Fibroblast of the aortic adventitia (primary cell): ENCODE data around the gene RNF220. TPM values are rescaled to one million over a fixed set of nuclear protein-coding genes. Genes with fewer than 3 reads are reported as not detected.
"Not testable (repeated sequence)": the region's sequence is repeated elsewhere in the genome, so short reads cannot be mapped to it uniquely, and the experiment has no call there.

Experiments used
- DNase-seq: peaks from one replicate; pipeline ENCODE4 v3.0.0-alpha.2; 2010; ENCODE audit warnings: low read depth
- H3K4me3 ChIP-seq: 2 replicates; pipeline ENCODE4 v1.5.1; 2011; ENCODE audit warnings: low read depth, mild to moderate bottlenecking, control low read depth, low read length, moderate library complexity
- CTCF ChIP-seq: IDR thresholded peaks from 2 replicates; pipeline ENCODE4 v1.5.1; 2011; ENCODE audit warnings: mild to moderate bottlenecking, low read length, control low read depth, inconsistent platforms; ENCODE audit not compliant: insufficient read depth
- total RNA-seq: library from RNA; depleted of rRNA; stranded (reverse); fragments of >200 nt; gene quantifications from 2 replicates; pipeline ENCODE4 v1.2.3, GENCODE V29; 2012; ENCODE audit warnings: low replicate concordance

RNF220 gene
- total RNA-seq, 1 donor = 51.2 TPM

DNA sequence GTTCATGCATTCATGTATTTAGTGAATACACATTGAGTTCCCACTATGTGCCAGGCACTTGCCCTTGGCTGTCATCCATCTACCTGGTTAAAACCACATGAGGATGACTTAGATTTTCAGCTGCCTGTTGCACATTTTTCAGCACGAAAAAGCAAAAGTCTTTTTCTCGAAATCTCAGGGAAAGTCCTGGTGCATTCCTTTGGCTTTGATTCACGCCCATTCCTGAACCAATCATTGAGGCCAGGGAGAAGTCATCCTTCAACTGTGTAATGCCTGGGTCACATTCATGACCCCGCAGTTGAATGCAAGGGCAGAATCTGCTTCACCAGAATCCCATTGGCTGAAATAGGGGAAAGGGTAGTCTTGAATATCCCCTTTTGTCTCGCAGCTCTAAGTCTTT is 84.4 kb downstream of the RNF220 start:
- TF ChIP-seq CTCF = no peak
- no peak for DNase-seq
- no peak overlapping the region for H3K4me3 ChIP-seq

DNA sequence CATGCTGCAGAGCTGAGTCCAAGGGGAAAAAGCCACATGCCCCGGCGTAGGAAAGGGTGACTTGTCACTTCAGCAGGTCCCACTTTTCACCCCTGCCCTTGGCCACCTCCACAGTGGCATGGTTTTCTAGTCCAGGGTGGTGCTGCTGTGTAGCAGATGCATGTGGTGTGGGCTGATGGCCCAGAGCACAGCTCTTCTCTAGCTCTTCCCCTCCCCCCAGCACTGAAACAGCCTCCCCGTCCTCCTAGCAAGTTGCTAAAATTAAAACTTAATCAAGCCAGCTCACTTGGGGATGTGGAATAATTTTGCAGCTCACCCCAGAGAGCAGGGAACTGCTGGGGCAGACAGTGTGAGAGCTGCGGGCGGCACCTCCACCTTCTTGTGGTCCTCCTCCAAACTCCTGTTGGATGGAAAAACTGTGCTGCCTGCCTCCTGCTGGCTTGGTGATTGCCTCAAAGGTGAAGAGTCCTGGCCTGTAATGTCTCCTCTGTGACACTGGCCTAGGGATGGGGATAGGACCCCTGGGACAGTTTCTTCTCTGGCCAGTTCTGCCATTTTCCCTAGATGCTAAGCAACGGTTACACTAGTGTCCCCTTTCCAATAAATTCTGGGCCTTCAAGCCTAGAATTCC is 91.6 kb downstream of the RNF220 start:
- DNase-seq = no peak
- H3K4me3 ChIP-seq = no peak overlapping the region
- no peak for TF ChIP-seq CTCF

DNA sequence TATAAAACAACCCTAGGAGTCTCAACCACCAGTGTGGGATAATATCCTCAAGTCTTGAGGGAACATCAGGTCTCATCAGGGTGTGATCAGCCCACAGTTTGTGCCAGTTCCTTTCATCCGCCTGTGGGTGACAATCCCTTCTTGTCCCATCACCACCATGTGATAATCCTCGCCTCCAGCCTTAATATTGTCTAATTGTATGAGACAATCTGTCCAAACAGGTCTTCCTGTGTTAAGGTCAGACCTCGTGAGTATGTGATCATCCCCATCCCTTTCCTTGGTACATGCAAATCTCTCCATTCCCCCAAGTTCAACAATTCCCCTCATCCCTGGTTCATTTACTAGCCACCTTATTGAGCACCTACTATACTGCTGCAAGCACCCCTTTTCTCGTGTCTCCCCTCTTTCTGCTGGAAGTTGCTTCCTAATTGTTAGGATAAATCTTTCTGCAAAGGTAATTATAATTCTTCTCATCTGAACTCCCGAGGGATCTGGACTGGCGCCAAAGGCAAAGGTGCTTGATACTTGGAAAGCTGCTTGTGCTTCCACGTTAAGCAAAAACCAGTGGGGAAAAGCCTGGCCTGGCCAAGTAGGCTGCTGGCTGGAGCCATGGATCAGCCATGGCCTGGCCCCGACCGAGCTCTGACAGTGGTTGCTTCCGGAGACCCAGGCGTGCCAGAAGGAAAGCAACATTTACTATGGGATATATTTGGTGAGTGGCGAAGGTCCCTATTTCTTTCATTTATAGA is 92.5 kb downstream of the RNF220 start:
- H3K4me3 ChIP-seq = no peak overlapping the region
- no peak for DNase-seq
- no peak for TF ChIP-seq CTCF

DNA sequence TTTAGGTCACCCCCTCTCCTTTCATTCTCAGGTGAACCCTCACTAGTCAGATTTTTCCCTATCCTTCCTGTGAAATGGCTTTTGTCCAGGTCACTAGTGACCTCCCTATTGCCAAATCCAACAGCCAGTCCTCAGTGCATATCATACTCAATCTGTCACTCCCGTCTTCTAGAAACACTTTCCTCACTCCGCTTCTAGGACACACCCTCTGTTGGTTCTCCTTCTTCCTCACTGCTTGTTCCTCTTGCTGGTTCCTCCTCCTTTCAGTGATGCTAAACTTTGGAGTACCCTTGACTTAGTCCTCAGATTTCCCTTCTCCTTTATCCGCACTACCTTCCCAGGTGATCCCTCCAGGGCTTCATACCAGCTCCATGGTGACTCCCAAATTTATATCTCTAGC is 94.3 kb downstream of the RNF220 start:
- H3K4me3 ChIP-seq = no peak overlapping the region
- no peak for TF ChIP-seq CTCF
- DNase-seq = no peak

GRCh38 chr1:44500181-44501046 is 95.4 kb downstream of the RNF220 start:
- no peak for DNase-seq
- peak; percentile 26 for TF ChIP-seq CTCF
- H3K4me3 ChIP-seq = no peak overlapping the region

DNA sequence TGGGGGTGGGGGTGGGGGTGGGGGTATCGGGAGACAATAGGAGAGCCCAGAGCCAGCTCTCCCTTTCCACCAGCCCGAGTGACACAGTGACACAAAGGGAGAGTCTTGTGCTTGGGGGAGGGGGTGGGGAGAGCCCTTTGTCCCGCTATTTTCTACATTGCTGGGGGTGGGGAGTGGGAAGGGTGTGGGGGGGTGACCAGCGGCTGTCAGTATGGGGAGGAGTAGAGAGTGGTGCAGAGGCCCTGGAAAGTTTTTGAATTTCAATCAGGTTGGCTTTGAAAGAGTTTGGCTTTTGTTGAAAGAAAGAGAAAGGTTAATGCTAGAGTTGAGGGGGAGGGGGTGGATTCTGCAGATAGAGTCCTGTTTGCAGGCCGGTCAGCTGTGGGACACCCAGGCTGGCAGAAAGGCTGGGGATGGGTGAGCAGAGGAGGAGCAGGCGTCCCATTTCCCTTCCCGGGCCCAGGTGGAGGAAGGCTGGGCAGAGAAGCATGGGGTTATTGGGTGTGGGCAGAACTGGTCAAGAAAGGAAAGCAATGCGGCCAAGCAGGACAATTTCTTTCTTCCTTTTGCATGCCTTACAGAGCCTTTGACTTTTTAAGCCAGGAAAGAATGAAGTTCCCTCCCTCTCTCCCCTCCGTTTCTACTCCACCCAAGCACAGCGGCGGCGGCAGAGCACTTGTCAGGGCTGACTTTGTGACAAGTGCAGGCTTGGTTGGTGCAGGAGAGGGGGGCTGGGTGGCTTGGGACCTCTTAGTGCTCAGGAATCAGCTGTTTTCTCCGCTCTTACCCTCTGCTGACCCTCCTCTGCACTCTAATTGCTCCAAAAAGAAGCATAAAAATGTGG is 96.2 kb downstream of the RNF220 start:
- peak; percentile 11 for DNase-seq

DNA sequence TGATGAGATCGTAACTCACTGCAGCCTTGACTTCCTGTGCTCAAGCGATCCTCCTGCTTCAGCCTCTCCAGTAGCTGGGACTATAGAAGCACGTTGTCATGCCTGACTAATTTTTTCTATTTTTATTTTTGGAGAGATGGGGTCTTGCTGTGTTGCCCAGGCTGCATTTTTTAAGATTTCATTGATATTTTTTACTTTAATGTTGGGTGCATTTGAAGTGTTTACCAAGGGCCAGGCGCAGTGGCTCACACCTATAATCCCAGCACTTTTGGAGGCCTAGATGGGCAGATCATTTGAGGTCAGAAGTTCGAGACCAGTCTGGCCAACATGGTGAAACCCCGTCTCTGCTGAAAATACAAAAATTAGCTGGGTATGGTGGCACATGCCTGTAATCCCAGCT is 97.8 kb downstream of the RNF220 start:
- H3K4me3 ChIP-seq, DNase-seq: not testable (repeated sequence)

More for the DNA sequence above, 96.2 kb downstream of the RNF220 start:
- H3K4me3 ChIP-seq = no peak overlapping the region
- no peak for TF ChIP-seq CTCF
